Mesenchymal stem cell (in vitro differentiated cells and primary cell): ENCODE results near the gene DNAH7.

Source experiments
- DNase-seq: peaks from one replicate; pipeline ENCODE4 v3.0.0-alpha.2; 2013
- H2AFZ ChIP-seq: one replicate; pipeline ENCODE4 v1.6.1; 2013; ENCODE audit warnings: low read depth, mild to moderate bottlenecking, control low read depth, inconsistent platforms, low read length, moderate library complexity
- H2AK5ac ChIP-seq: 2 replicates; pipeline ENCODE4 v1.6.1; 2013; ENCODE audit warnings: low read length, moderate library complexity, mild to moderate bottlenecking, inconsistent platforms; ENCODE audit not compliant: severe bottlenecking
- H2BK120ac ChIP-seq: one replicate; pipeline ENCODE4 v1.6.1; 2013; ENCODE audit warnings: low read depth, mild to moderate bottlenecking, inconsistent platforms, low read length, moderate library complexity
- H2BK12ac ChIP-seq, 2 experiments: one replicate each; pipeline ENCODE4 v1.6.1; 2013; ENCODE audit warnings: inconsistent platforms in 2 of 2, low read length in 2 of 2, mild to moderate bottlenecking in 2 of 2, moderate library complexity in 2 of 2, control low read depth in 1 of 2
- H2BK15ac ChIP-seq: one replicate; pipeline ENCODE4 v1.6.1; 2013; ENCODE audit warnings: mild to moderate bottlenecking, low read depth, inconsistent platforms; ENCODE audit not compliant: poor library complexity, severe bottlenecking
- H2BK5ac ChIP-seq: 2 replicates; pipeline ENCODE4 v1.6.1; 2013; ENCODE audit warnings: low read depth, mild to moderate bottlenecking, low read length, control low read depth, inconsistent platforms; ENCODE audit not compliant: poor library complexity, severe bottlenecking
- H3K14ac ChIP-seq, 2 experiments: one replicate each; pipeline ENCODE4 v1.6.1; 2013; ENCODE audit warnings: inconsistent platforms in 2 of 2, low read length in 2 of 2, control low read depth in 1 of 2, mild to moderate bottlenecking in 1 of 2, moderate library complexity in 1 of 2
- H3K18ac ChIP-seq, 2 experiments: one replicate each; pipeline ENCODE4 v1.6.1; 2013; ENCODE audit warnings: inconsistent platforms in 2 of 2, low read length in 2 of 2, control low read depth in 1 of 2, low read depth in 1 of 2, mild to moderate bottlenecking in 1 of 2
- H3K23ac ChIP-seq, 2 experiments: one replicate each; pipeline ENCODE4 v1.6.1; 2013; ENCODE audit warnings: inconsistent platforms in 2 of 2, low read length in 2 of 2, mild to moderate bottlenecking in 2 of 2, moderate library complexity in 2 of 2, control low read depth in 1 of 2
- H3K27ac ChIP-seq: 2 replicates; pipeline ENCODE4 v1.5.1; 2013; ENCODE audit warnings: mild to moderate bottlenecking, moderate library complexity, low read length, control low read depth, inconsistent platforms; ENCODE audit not compliant: poor library complexity, severe bottlenecking
- H3K27me3 ChIP-seq, 2 experiments: 2 replicates each; pipeline versions ENCODE4 v1.6.1 to v1.7.0; 2013; ENCODE audit warnings: low read length in 2 of 2, mild to moderate bottlenecking in 2 of 2, moderate library complexity in 2 of 2, control low read depth in 1 of 2, inconsistent platforms in 1 of 2; ENCODE audit not compliant: control insufficient read depth in 1 of 2, insufficient read depth in 1 of 2
- H3K36me3 ChIP-seq, 2 experiments: 2 replicates each; pipeline versions ENCODE4 v1.6.1 to v1.7.0; 2013; ENCODE audit warnings: low read length in 2 of 2, control low read depth in 1 of 2, inconsistent platforms in 1 of 2, low read depth in 1 of 2, mild to moderate bottlenecking in 1 of 2; ENCODE audit not compliant: insufficient read depth in 2 of 2, control insufficient read depth in 1 of 2
- H3K4ac ChIP-seq, 2 experiments: one replicate each; pipeline ENCODE4 v1.6.1; 2013; ENCODE audit warnings: inconsistent platforms in 2 of 2, low read length in 2 of 2, mild to moderate bottlenecking in 2 of 2, moderate library complexity in 2 of 2, control low read depth in 1 of 2, low read depth in 1 of 2
- H3K4me1 ChIP-seq: 2 replicates; pipeline ENCODE4 v1.6.1; 2013; ENCODE audit warnings: low read depth, low read length, control low read depth; ENCODE audit not compliant: control insufficient read depth, insufficient read depth
- H3K4me2 ChIP-seq: 2 replicates; pipeline ENCODE4 v1.6.1; 2013; ENCODE audit warnings: low read length, mild to moderate bottlenecking, inconsistent platforms; ENCODE audit not compliant: poor library complexity, severe bottlenecking
- H3K4me3 ChIP-seq, 2 experiments: 2 replicates each; pipeline versions ENCODE4 v1.5.1 to v1.7.0; 2013; ENCODE audit warnings: low read length in 2 of 2, mild to moderate bottlenecking in 2 of 2, control low read depth in 1 of 2, low read depth in 1 of 2; ENCODE audit not compliant: insufficient read depth in 1 of 2
- H3K79me1 ChIP-seq: replicated peaks from 2 replicates; pipeline ENCODE4 v1.6.1; 2013; ENCODE audit warnings: mild to moderate bottlenecking, control low read depth, low read length, inconsistent platforms; ENCODE audit not compliant: poor library complexity, severe bottlenecking
- H3K9ac ChIP-seq: 2 replicates; pipeline ENCODE4 v1.7.0; 2013; ENCODE audit warnings: mild to moderate bottlenecking, low read length, moderate library complexity
- H3K9me3 ChIP-seq: 2 replicates; pipeline ENCODE4 v1.7.0; 2013; ENCODE audit warnings: mild to moderate bottlenecking, low read length; ENCODE audit not compliant: control insufficient read depth
- H4K8ac ChIP-seq: one replicate; pipeline ENCODE4 v1.6.1; 2013; ENCODE audit warnings: inconsistent platforms, mild to moderate bottlenecking, low read length, moderate library complexity
- H4K91ac ChIP-seq: one replicate; pipeline ENCODE4 v1.6.1; 2013; ENCODE audit warnings: mild to moderate bottlenecking, low read length, inconsistent platforms
- WGBS: methylation state at CpG from one replicate; pipeline ENCODE4 v1.1.7; 2013; ENCODE audit warnings: mixed read lengths; 5-methylcytosine and 5-hydroxymethylcytosine counted together

The DNAH7 gene

DNA sequence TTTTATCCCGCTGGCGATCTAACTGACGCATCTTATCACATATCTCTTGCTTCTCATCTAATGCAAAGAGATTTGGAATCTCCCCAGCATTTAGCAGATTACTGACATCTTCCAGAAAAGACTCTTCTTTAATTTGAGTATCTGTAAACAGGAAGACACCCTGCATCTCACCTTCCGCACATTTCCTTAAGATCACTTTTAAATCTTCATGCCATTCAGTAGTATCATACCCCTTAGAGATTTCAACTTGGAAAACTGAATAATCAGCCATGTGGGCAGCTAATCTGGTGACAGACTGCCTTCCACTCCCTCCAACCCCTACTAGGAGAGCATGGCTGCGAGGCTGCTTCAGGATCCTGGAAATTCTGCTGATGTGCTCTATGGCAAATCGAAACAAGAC lies 204.3 kb downstream of the DNAH7 start:
- H3K4me3 ChIP-seq: no peak overlapping the region
- H3K4me1 ChIP-seq: peaks cover 2% of the 10 kb centered on the region
- no peak overlapping the region for H3K9ac ChIP-seq
- no peak overlapping the region for H4K91ac ChIP-seq
- WGBS: 88% methylated on average over 6 of the region's 6 CpGs
- H3K27ac ChIP-seq: no peak overlapping the region
- no peaks in the 10 kb centered on the region for H3K36me3 ChIP-seq
- no peak overlapping the region for H2BK15ac ChIP-seq
- H2BK120ac ChIP-seq: no peak overlapping the region
- H3K14ac ChIP-seq: no peak overlapping the region
- H4K8ac ChIP-seq: no peak overlapping the region
- H3K79me1 ChIP-seq: no peaks in the 10 kb centered on the region
- no peak overlapping the region for H2AFZ ChIP-seq
- no peaks in the 10 kb centered on the region for H3K9me3 ChIP-seq
- no peak overlapping the region for H2AK5ac ChIP-seq
- no peaks in the 10 kb centered on the region for H3K27me3 ChIP-seq
- no peak overlapping the region for H2BK12ac ChIP-seq
- no peak overlapping the region for H2BK5ac ChIP-seq
- no peak overlapping the region for H3K23ac ChIP-seq
- no peak overlapping the region for H3K4ac ChIP-seq
- no peak overlapping the region for H3K18ac ChIP-seq
- H3K4me2 ChIP-seq: no peak overlapping the region
- no peak for DNase-seq

GRCh38 chr2:195863564-195863963 lies 205.1 kb downstream of the DNAH7 start:
- H2AK5ac ChIP-seq: no peak overlapping the region
- H3K4ac ChIP-seq: no peak overlapping the region
- H3K18ac ChIP-seq: no peak overlapping the region
- no peak overlapping the region for H3K9ac ChIP-seq
- no peak overlapping the region for H2BK12ac ChIP-seq
- H2BK15ac ChIP-seq: no peak overlapping the region
- H3K9me3 ChIP-seq: no peaks in the 10 kb centered on the region
- no peaks in the 10 kb centered on the region for H3K27me3 ChIP-seq
- no peak overlapping the region for H4K91ac ChIP-seq
- no peaks in the 10 kb centered on the region for H3K79me1 ChIP-seq
- H3K27ac ChIP-seq: no peak overlapping the region
- H3K23ac ChIP-seq: no peak overlapping the region
- H3K4me1 ChIP-seq: no peaks in the 10 kb centered on the region
- no peak overlapping the region for H2BK5ac ChIP-seq
- H3K36me3 ChIP-seq: no peaks in the 10 kb centered on the region
- no peak overlapping the region for H2BK120ac ChIP-seq
- DNase-seq: no peak
- H3K14ac ChIP-seq: no peak overlapping the region
- H4K8ac ChIP-seq: no peak overlapping the region
- 73% methylated on average over 3 of the region's 4 CpGs for WGBS
- no peak overlapping the region for H3K4me2 ChIP-seq
- no peak overlapping the region for H2AFZ ChIP-seq
- H3K4me3 ChIP-seq: no peak overlapping the region

- Histone ChIP-seq H3K4me1 (no peaks in the 10 kb centered on the region), H3K23ac (no peak overlapping the region), H4K8ac (no peak overlapping the region), H2BK15ac (no peak overlapping the region), H3K27ac (no peak overlapping the region), H4K91ac (no peak overlapping the region), H3K79me1 (no peaks in the 10 kb centered on the region), H3K18ac (no peak overlapping the region), H3K4me2 (no peak overlapping the region), H2AK5ac (no peak overlapping the region), H3K36me3 (no peaks in the 10 kb centered on the region), H3K4me3 (no peak overlapping the region), H2BK120ac (no peak overlapping the region), H2AFZ (no peak overlapping the region), H2BK12ac (no peak overlapping the region), H3K14ac (no peak overlapping the region), H3K27me3 (no peaks in the 10 kb centered on the region), H3K4ac (no peak overlapping the region), H3K9me3 (no peaks in the 10 kb centered on the region), H2BK5ac (no peak overlapping the region), H3K9ac (no peak overlapping the region)
- 94% methylated on average over 2 of the region's 3 CpGs for WGBS
- no peak for DNase-seq
Measured at GRCh38 chr2:195863121-195863520, 205.5 kb downstream of the DNAH7 start.

DNA sequence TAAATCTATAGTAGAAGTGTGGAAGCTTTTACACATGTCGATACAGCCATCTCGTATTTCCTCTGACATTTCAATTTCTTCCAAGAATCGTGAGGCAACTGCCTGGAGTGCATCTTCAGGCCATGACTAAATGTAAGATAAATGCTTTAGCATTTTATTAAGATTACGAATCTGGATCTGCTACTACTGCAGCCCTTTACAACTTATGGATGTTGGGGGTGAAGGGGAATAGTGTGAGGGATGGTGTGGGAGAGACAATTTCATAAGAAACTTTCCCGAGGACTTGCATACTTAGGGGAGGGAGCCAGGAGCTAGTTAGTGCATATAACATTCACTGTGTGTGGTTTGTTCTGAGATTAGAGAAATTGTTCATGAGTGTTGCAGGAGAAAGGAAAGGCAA lies 206.8 kb downstream of the DNAH7 start:
- no peak overlapping the region for H2AK5ac ChIP-seq
- H3K23ac ChIP-seq: no peak overlapping the region
- 87% methylated on average over 5 of the region's 5 CpGs for WGBS
- no peak overlapping the region for H4K91ac ChIP-seq
- no peak overlapping the region for H2BK12ac ChIP-seq
- no peak overlapping the region for H2BK120ac ChIP-seq
- no peaks in the 10 kb centered on the region for H3K79me1 ChIP-seq
- H3K4ac ChIP-seq: no peak overlapping the region
- H3K4me2 ChIP-seq: no peak overlapping the region
- H3K9ac ChIP-seq: no peak overlapping the region
- no peak overlapping the region for H3K4me3 ChIP-seq
- no peak overlapping the region for H3K27ac ChIP-seq
- no peak overlapping the region for H2BK5ac ChIP-seq
- no peak for DNase-seq
- no peak overlapping the region for H4K8ac ChIP-seq
- H3K4me1 ChIP-seq: no peaks in the 10 kb centered on the region
- H2BK15ac ChIP-seq: no peak overlapping the region
- H3K9me3 ChIP-seq: no peaks in the 10 kb centered on the region
- H3K36me3 ChIP-seq: no peaks in the 10 kb centered on the region
- H3K27me3 ChIP-seq: no peaks in the 10 kb centered on the region
- H3K14ac ChIP-seq: no peak overlapping the region
- no peak overlapping the region for H3K18ac ChIP-seq
- no peak overlapping the region for H2AFZ ChIP-seq
